ENCODE results near the gene DEPDC5. TPM values are rescaled to one million over a fixed set of nuclear protein-coding genes. Genes with fewer than 3 reads are reported as not detected.

Gene DEPDC5
- total and polyA plus RNA-seq, 2 of the 8 experiments (the other 6 are each of a cell fraction or from before 2014, with no cell fraction given): 18.3 to 26.5 TPM

GRCh38 chr22:31923136-31923535 is 169.3 kb downstream of the DEPDC5 start:
- WGBS, 2 experiments (ENCODE audit: extremely low coverage in 1 of 2, insufficient coverage in 1 of 2, insufficient read length in 1 of 2, insufficient replicate concordance in 2 of 2, low coverage in 1 of 2, low lambda C conversion rate in 2 of 2, missing lambda C conversion rate in 1 of 2): 83% methylated on average over 5 of the region's 5 CpGs; no CpG with 5 or more reads in 1 of the 2 experiments
- H3K23ac ChIP-seq (ENCODE audit: insufficient read length): no peak overlapping the region
- no peak for FAIRE-seq
- TF ChIP-seq TAF1 (IDR thresholded peaks at IDR 0.05; ENCODE audit: low read depth, low read length) (no peak), E2F6 (IDR thresholded peaks at IDR 0.05) (no peak), SP1 (IDR thresholded peaks at IDR 0.05; ENCODE audit: low read depth, low read length) (no peak), MAX (IDR thresholded peaks at IDR 0.05) (no peak), CEBPB (IDR thresholded peaks at IDR 0.05; ENCODE audit: low read depth, low read length) (no peak), CTCF (IDR thresholded peaks at IDR 0.05; ENCODE audit: control extremely low read depth in 1 of 3, insufficient read depth in 1 of 3, low read depth in 1 of 3, low read length in 3 of 3) (no peak), HDAC2 (IDR thresholded peaks at IDR 0.05; ENCODE audit: borderline replicate concordance in 1 of 2, low read depth in 2 of 2, low read length in 2 of 2) (no peak), KDM5A (IDR thresholded peaks at IDR 0.05; ENCODE audit: low read length) (no peak), EZH2 (IDR thresholded peaks at IDR 0.05; ENCODE audit: low read depth, low read length, severe bottlenecking) (no peak), TBP (IDR thresholded peaks at IDR 0.05; ENCODE audit: low read depth, low read length) (no peak)

More at GRCh38 chr22:31923136-31923535, 169.3 kb downstream of the DEPDC5 start:
- H4K91ac ChIP-seq (replicated peaks; ENCODE audit: insufficient read length, low read length): no peak overlapping the region
- H3K56ac ChIP-seq (replicated peaks; ENCODE audit: insufficient read length, low read depth, low read length): no peak overlapping the region
- H3K4me3 ChIP-seq (ENCODE audit: extremely low read depth in 1 of 4, insufficient read depth in 2 of 4, low read depth in 3 of 4, low read length in 4 of 4): no peak overlapping the region
- no peaks in the 10 kb centered on the region for H3K79me1 ChIP-seq (ENCODE audit: low read depth, low read length)
- no peak overlapping the region for H3K18ac ChIP-seq (ENCODE audit: extremely low read depth, low read length)
- no peak overlapping the region for H3K9ac ChIP-seq (replicated peaks in 1 of 4; ENCODE audit: extremely low read depth in 1 of 4, low read depth in 3 of 4, low read length in 3 of 4)
- no peak overlapping the region for H3K4me2 ChIP-seq (ENCODE audit: insufficient read depth in 1 of 2, low read depth in 2 of 2, low read length in 2 of 2)
- no peak overlapping the region for H2BK120ac ChIP-seq (replicated peaks; ENCODE audit: low read depth, low read length)
- peaks cover 0 to 2% (median 0%) of the 10 kb centered on the region in 4 experiments; a peak in 1 of 7 replicates for H3K4me1 ChIP-seq (replicated peaks in 1 of 4; ENCODE audit: control insufficient read depth in 3 of 4, insufficient read depth in 4 of 4, low read length in 3 of 4)
- no peaks in the 10 kb centered on the region for H3K27me3 ChIP-seq (replicated peaks in 1 of 4; ENCODE audit: control insufficient read depth in 3 of 4, extremely low read depth in 1 of 4, insufficient read depth in 3 of 4, low read length in 3 of 4)
- no peak overlapping the region for H2BK5ac ChIP-seq (ENCODE audit: low read depth, low read length)
- no peak overlapping the region for H2AK5ac ChIP-seq (ENCODE audit: low read depth, low read length)
- no peak overlapping the region for H3K4ac ChIP-seq (replicated peaks; ENCODE audit: insufficient read length, low read depth, low read length)
- peaks cover 5% of the 10 kb centered on the region; the same call in 1 of the 2 replicates for H3K23me2 ChIP-seq (ENCODE audit: low read depth, low read length)
- H3K79me2 ChIP-seq (ENCODE audit: control insufficient read depth in 1 of 2, insufficient read depth in 2 of 2, low read length in 2 of 2): no peaks in the 10 kb centered on the region
- H4K5ac ChIP-seq (ENCODE audit: insufficient read length, low read depth, low read length): no peak overlapping the region
- H3K14ac ChIP-seq (ENCODE audit: insufficient read length): no peak overlapping the region
- ChIA-PET CTCF (ENCODE audit: partially characterized antibody) (interaction anchor here (1.1 to 1.3 kb wide), 2 partner anchors 9 to 51 kb away, joined by 3 to 4 read pairs; no protein-coding TSS in a partner anchor), POLR2A (ENCODE audit: partially characterized antibody) (no interaction called here)
- no peak for DNase-seq (ENCODE audit: low read depth in 1 of 2, low spot score in 2 of 2)
- no peak overlapping the region for H2BK15ac ChIP-seq (ENCODE audit: low read length)
- H3K36me3 ChIP-seq (ENCODE audit: control insufficient read depth in 2 of 4, insufficient read depth in 4 of 4, low read length in 3 of 4): no peaks in the 10 kb centered on the region
- no peak overlapping the region for H2AFZ ChIP-seq (ENCODE audit: low read length)
- H4K8ac ChIP-seq (ENCODE audit: extremely low read depth, insufficient read depth, low read length): no peak overlapping the region
- no peaks in the 10 kb centered on the region for H4K20me1 ChIP-seq (replicated peaks in 1 of 2; ENCODE audit: control insufficient read depth in 1 of 2, insufficient read depth in 2 of 2, low read length in 2 of 2)
- no peak overlapping the region for H2BK20ac ChIP-seq (ENCODE audit: low read length)
- no peak overlapping the region for H2BK12ac ChIP-seq (ENCODE audit: low read depth, low read length)
- H3K9me3 ChIP-seq (ENCODE audit: insufficient read depth in 2 of 2, low read depth in 1 of 2, low read length in 1 of 2): no peaks in the 10 kb centered on the region
- no peak overlapping the region for H3K27ac ChIP-seq (ENCODE audit: low read depth, low read length)
